BLaER1 treated with 17β-estradiol and CSF1 and Interleukin-3, amounts not matched to agents 10 nM and 100 nM (cell line): ENCODE results near the gene ZDHHC3.

Source experiments
- H3K27ac ChIP-seq, 11 experiments: shearing (Covaris generic); formaldehyde crosslinking; 2 replicates each; pipeline ENCODE4 v1.8.1; 2022
- H3K27me3 ChIP-seq, 11 experiments: shearing (Covaris generic); formaldehyde crosslinking; 2 replicates each; pipeline ENCODE4 v1.8.1; 2022
- H3K36me3 ChIP-seq, 11 experiments: shearing (Covaris generic); formaldehyde crosslinking; 2 replicates each; pipeline ENCODE4 v1.8.1; 2022
- H3K4me1 ChIP-seq, 10 experiments: shearing (Covaris generic); formaldehyde crosslinking; 2 replicates each; pipeline ENCODE4 v1.8.1; 2022
- H3K4me2 ChIP-seq, 11 experiments: shearing (Covaris generic); formaldehyde crosslinking; 2 replicates each; pipeline ENCODE4 v1.8.1; 2022
- H3K4me3 ChIP-seq, 10 experiments: shearing (Covaris generic); formaldehyde crosslinking; 2 replicates each; pipeline ENCODE4 v1.8.1; 2022
- H3K9ac ChIP-seq, 11 experiments: shearing (Covaris generic); formaldehyde crosslinking; 2 replicates each; pipeline ENCODE4 v1.8.1; 2022
- H3K9me3 ChIP-seq, 11 experiments: shearing (Covaris generic); formaldehyde crosslinking; replicated peaks in 1 of 11; 2 replicates each; pipeline ENCODE4 v1.8.1; 2022
- H4K20me1 ChIP-seq, 11 experiments: shearing (Covaris generic); formaldehyde crosslinking; 2 replicates each; pipeline ENCODE4 v1.8.1; 2022
- Cebpa-rat ChIP-seq, 11 experiments: shearing (Covaris generic); IDR thresholded peaks; 2 replicates each; pipeline ENCODE4 v1.8.1; 2022

Gene ZDHHC3

DNA sequence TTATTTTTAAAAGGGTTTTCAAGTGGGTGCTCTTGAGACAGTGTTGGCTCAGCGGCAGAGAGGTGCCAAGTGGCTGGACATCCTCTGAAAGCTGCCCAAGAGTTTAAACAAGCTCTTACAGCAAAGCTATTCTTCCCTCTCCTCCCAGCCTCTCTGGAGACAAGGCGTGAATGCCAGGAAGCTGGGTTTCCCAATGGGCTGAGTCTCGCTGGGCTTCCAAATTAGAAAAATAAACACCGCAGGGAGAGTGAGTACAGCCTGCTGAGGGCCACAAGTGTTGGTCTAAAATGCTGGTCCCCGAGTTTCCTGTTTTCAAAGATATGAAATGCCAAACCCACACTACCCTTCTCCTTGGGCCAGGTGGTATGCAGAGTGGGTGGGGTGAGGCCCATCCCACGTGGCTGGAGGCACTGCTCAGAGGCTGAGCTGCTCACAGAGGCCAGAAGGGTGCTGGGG lies 36.4 kb downstream of the ZDHHC3 start:
- H3K4me1 ChIP-seq, result peaks cover 0 to 5% (median 0%) of the 10 kb centered on the region in 10 experiments; a peak in 2 of 20 replicates
- H3K9ac ChIP-seq, result no peak overlapping the region
- H3K36me3 ChIP-seq, result peaks cover 99 to 100% (median 100%) of the 10 kb centered on the region in 11 experiments
- TF ChIP-seq Cebpa-rat (IDR thresholded peaks at IDR 0.05), result no peak
- no peak overlapping the region for H3K4me3 ChIP-seq
- no peak overlapping the region for H3K4me2 ChIP-seq
- H3K9me3 ChIP-seq, result no peaks in the 10 kb centered on the region
- H4K20me1 ChIP-seq, result peaks cover 0 to 61% (median 11%) of the 10 kb centered on the region in 11 experiments; a peak in 10 of 22 replicates
- no peak overlapping the region for H3K27ac ChIP-seq
- no peaks in the 10 kb centered on the region for H3K27me3 ChIP-seq

DNA sequence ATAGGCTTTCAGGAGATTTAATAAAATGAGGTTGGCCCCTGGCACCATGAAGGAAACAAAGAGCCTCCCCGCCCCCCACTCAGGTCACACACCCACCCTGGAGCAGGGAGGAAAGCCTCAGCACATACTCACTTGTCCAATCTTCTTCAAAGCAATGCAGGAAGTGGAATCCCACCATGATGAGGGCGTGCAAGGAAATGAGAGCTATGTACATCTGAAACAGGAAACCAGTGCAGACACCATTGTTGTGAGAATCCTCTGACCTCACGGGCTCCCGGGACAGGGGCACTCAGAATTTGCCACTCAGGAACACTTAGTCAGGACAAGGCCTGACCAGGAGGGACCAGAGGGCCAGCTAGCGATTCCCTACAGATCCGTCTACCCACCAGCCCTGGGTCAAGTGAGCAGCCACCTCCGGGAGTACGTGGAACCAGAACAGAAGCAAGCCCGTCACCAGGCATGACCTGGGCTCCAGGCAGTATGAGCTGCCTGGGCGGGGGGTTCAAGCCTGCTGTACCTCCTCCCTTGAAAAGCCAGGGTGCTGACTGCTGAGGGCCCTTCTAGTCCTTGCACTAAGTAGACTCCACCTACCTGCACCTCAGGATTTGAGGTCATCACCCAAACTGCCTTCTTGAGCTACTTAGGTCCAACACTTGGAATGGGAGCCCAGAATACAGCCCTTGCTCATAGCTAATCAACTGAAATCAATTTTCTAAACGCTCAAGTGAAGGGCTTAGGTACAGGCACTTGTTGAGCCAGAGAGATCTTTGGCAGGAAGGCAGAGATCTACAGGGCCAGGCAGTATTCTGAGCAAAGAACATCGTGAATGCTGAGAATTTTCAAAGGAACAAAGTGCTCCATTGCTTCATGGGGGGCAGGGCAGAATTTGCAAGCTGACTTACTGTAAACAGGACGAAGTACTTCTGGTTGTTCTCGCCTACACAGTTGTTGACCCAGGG lies 42.7 kb downstream of the ZDHHC3 start:
- Histone ChIP-seq H3K4me3 (no peak overlapping the region), H3K9me3 (no peaks in the 10 kb centered on the region), H3K36me3 (peaks cover 98 to 100% (median 100%) of the 10 kb centered on the region in 11 experiments), H3K4me2 (peak overlapping the region in 5 of 11 experiments; percentile 3 to 27 (median 18); a peak in 7 of 22 replicates), H3K27me3 (no peaks in the 10 kb centered on the region), H3K4me1 (peaks cover 0 to 10% (median 6%) of the 10 kb centered on the region in 10 experiments; a peak in 7 of 20 replicates), H3K27ac (peak overlapping the region in 3 of 11 experiments; percentile 2 to 14 (median 13); a peak in 2 of 22 replicates), H4K20me1 (peaks cover 0 to 31% (median 0%) of the 10 kb centered on the region in 11 experiments; a peak in 3 of 22 replicates), H3K9ac (no peak overlapping the region)
- no peak for TF ChIP-seq Cebpa-rat (IDR thresholded peaks at IDR 0.05)

DNA sequence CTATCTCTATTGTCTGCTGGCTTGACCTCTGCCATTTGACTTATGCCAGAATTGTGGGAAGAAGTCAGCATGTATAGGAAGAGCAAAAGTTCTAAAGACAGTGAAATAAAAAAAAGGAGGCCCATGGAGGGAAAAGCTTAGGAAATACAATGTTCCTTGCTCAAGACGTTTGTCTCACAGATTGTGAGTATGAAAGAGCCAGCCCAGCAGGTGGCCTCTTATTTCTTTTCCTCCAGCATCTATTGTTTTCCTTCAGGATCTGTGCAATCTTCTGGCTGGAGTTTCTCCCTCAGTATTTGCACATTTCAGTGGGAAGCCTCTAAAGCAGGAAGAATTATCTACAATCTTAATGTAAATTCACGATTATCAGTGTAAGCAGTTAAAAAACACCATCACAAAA lies 43.7 kb downstream of the ZDHHC3 start:
- Histone ChIP-seq H3K9ac (no peak overlapping the region), H4K20me1 (peaks cover 0 to 21% (median 0%) of the 10 kb centered on the region in 11 experiments; a peak in 3 of 22 replicates), H3K27ac (no peak overlapping the region), H3K9me3 (no peaks in the 10 kb centered on the region), H3K36me3 (peaks cover 98 to 100% (median 100%) of the 10 kb centered on the region in 11 experiments), H3K4me3 (no peak overlapping the region), H3K4me2 (no peak overlapping the region), H3K27me3 (no peaks in the 10 kb centered on the region), H3K4me1 (peaks cover 0 to 10% (median 6%) of the 10 kb centered on the region in 10 experiments; a peak in 7 of 20 replicates)
- no peak for TF ChIP-seq Cebpa-rat (IDR thresholded peaks at IDR 0.05)

DNA sequence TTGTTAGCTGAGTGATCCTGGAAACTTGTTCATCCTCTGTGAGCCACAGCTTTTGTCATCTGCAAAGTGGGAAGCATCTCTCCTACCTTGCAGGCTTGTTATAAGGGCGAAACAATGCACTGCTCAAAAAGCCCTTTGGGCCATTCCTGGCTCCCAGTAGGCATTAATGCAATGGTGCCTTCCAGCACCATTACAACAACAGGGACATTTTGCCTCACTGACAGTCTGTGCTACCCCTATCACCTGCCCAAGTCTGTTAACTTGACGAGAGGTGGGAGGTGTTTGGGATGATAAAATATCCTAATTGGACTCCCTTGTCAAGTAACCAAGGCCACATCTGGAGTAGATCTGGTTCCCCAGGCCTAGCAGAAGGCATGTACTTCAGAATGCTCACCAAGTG lies 44.2 kb downstream of the ZDHHC3 start:
- no peak overlapping the region for H3K4me2 ChIP-seq
- no peak overlapping the region for H3K9ac ChIP-seq
- H3K27ac ChIP-seq, result no peak overlapping the region
- no peaks in the 10 kb centered on the region for H3K27me3 ChIP-seq
- peaks cover 0 to 10% (median 6%) of the 10 kb centered on the region in 10 experiments; a peak in 7 of 20 replicates for H3K4me1 ChIP-seq
- peaks cover 0 to 18% (median 0%) of the 10 kb centered on the region in 11 experiments; a peak in 3 of 22 replicates for H4K20me1 ChIP-seq
- peaks cover 98 to 100% (median 100%) of the 10 kb centered on the region in 11 experiments for H3K36me3 ChIP-seq
- H3K4me3 ChIP-seq, result no peak overlapping the region
- no peaks in the 10 kb centered on the region for H3K9me3 ChIP-seq
- TF ChIP-seq Cebpa-rat (IDR thresholded peaks at IDR 0.05), result no peak

DNA sequence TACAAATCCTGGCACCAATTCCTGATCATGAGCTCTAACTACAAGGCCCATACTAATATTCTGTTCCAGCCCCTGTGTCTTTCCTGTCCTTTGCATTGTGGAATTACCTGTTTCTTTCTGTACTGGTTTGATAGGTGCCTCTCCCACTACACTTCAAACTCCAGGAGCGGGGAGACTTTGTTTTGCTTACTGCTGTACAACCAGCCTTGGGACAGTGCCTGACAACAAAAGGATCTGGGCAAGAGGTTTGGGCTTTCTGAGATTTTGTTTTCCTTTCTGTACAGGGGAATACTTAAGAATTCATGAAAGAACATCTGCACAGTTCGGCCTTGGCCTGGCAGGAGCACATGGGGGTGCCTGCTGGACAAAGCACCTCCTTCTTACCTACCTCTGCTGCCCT lies 45.1 kb downstream of the ZDHHC3 start:
- Histone ChIP-seq H3K9me3 (no peaks in the 10 kb centered on the region), H4K20me1 (peaks cover 0 to 18% (median 0%) of the 10 kb centered on the region in 11 experiments; a peak in 3 of 22 replicates), H3K4me2 (no peak overlapping the region), H3K4me1 (peaks cover 0 to 10% (median 6%) of the 10 kb centered on the region in 10 experiments; a peak in 7 of 20 replicates), H3K36me3 (peaks cover 98 to 100% (median 100%) of the 10 kb centered on the region in 11 experiments), H3K27me3 (no peaks in the 10 kb centered on the region), H3K27ac (no peak overlapping the region), H3K4me3 (no peak overlapping the region), H3K9ac (no peak overlapping the region)
- TF ChIP-seq Cebpa-rat (IDR thresholded peaks at IDR 0.05), result no peak

DNA sequence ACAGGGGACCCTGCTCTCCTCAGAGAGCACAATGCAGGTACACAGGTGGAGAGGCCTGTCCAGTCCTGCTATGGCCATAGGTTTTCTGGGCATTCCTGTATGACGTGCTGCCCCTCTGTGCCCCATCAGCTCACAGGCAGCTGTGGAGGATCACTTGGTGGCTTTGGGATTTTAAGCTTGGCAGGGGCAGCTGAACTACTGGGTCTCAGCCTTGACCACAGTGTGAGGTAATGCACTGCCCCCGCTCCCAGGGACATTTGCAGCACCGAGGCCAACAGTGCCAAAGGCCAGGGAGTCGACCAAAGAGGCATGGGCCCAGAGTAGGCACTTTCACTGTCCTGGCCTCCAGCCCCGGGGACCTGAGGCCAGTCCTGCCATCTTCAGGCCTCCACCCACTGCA lies 46.2 kb downstream of the ZDHHC3 start:
- TF ChIP-seq Cebpa-rat (IDR thresholded peaks at IDR 0.05), result no peak
- no peak overlapping the region for H3K4me2 ChIP-seq
- H3K36me3 ChIP-seq, result peaks cover 94 to 100% (median 100%) of the 10 kb centered on the region in 11 experiments
- H3K9me3 ChIP-seq, result no peaks in the 10 kb centered on the region
- peaks cover 0 to 10% (median 6%) of the 10 kb centered on the region in 10 experiments; a peak in 7 of 20 replicates for H3K4me1 ChIP-seq
- H4K20me1 ChIP-seq, result peaks cover 0 to 9% (median 0%) of the 10 kb centered on the region in 11 experiments; a peak in 2 of 22 replicates
- no peaks in the 10 kb centered on the region for H3K27me3 ChIP-seq
- no peak overlapping the region for H3K4me3 ChIP-seq
- no peak overlapping the region for H3K27ac ChIP-seq
- H3K9ac ChIP-seq, result no peak overlapping the region

DNA sequence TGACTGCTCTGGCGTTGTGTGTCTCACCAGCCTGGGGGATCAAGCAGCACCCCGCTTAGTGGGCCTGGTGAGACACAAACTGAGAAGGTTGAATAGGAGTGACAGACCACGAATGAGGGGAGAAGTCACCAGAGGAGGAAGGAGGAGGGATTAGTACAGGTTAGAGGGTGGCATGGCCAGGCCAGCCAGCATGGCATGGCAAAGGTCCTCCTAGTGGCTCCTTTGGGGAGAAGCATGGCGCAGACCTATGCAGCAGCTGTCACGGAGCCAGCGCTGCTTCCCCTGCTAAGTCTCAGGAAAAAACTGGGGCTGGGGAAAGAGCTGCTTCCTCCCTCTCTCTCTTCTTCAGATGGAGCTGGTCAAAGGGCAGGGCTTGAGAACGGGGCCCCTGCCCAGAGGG lies 48.6 kb downstream of the ZDHHC3 start:
- Histone ChIP-seq H4K20me1 (0 out of 22 replicates have a peak, but pooled peaks cover 0 to 9% (median 0%) of the 10 kb centered on the region in 11 experiments), H3K4me1 (no peaks in the 10 kb centered on the region), H3K4me2 (no peak overlapping the region), H3K4me3 (no peak overlapping the region), H3K36me3 (peaks cover 77 to 98% (median 95%) of the 10 kb centered on the region in 11 experiments), H3K27ac (no peak overlapping the region), H3K27me3 (no peaks in the 10 kb centered on the region), H3K9ac (no peak overlapping the region), H3K9me3 (no peaks in the 10 kb centered on the region)
- no peak for TF ChIP-seq Cebpa-rat (IDR thresholded peaks at IDR 0.05)

DNA sequence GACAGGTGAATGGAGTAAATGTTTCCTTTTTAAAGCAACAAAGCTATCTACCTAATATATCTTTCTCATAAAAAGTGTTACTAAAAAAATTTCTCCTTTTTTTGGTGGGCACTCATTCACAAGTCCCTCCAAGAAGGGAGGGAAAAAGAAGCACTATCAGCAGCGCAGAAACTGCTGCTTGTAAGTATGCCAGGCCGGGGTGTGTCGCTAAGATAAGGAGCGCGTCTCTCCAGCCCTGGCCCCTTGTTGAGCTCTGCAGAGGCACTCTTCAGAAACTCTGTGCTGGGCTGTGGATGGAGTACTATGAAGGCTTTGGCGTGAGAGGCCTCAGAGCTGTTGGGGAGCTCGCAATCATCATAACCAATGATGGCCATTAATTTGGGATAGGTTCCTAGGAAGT lies 49.1 kb downstream of the ZDHHC3 start:
- Histone ChIP-seq H3K27ac (no peak overlapping the region), H3K27me3 (no peaks in the 10 kb centered on the region), H4K20me1 (0 out of 22 replicates have a peak, but pooled peaks cover 0 to 9% (median 0%) of the 10 kb centered on the region in 11 experiments), H3K4me3 (no peak overlapping the region), H3K9me3 (no peaks in the 10 kb centered on the region), H3K9ac (no peak overlapping the region), H3K36me3 (peaks cover 77 to 98% (median 95%) of the 10 kb centered on the region in 11 experiments), H3K4me2 (no peak overlapping the region), H3K4me1 (no peaks in the 10 kb centered on the region)
- TF ChIP-seq Cebpa-rat (IDR thresholded peaks at IDR 0.05), result no peak

DNA sequence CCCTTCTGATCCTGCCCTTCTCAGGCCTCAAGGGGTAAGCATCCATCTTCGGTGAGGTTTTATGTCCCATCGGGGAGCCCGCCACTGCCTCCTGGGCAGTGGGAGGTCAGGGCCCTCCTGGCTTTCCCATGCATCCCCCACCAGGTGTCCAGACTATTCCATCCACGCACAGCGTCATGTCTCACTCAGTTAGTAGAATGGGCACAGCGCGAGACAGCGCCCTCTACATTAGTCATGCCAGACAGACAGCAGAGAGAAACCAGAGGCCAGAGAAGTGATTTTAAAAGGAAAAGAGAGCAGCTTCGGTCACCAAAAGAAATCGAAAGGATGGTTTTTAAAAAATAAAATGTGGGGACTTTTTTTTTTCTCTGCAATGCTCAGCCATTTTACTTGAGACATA lies 49.8 kb downstream of the ZDHHC3 start:
- H3K4me1 ChIP-seq, result no peaks in the 10 kb centered on the region
- no peaks in the 10 kb centered on the region for H3K9me3 ChIP-seq
- H4K20me1 ChIP-seq, result 0 out of 22 replicates have a peak, but pooled peaks cover 0 to 9% (median 0%) of the 10 kb centered on the region in 11 experiments
- no peaks in the 10 kb centered on the region for H3K27me3 ChIP-seq
- H3K9ac ChIP-seq, result no peak overlapping the region
- H3K4me3 ChIP-seq, result no peak overlapping the region
- no peak overlapping the region for H3K27ac ChIP-seq
- peaks cover 75 to 98% (median 95%) of the 10 kb centered on the region in 11 experiments for H3K36me3 ChIP-seq
- TF ChIP-seq Cebpa-rat (IDR thresholded peaks at IDR 0.05), result no peak
- H3K4me2 ChIP-seq, result no peak overlapping the region
